Hematopoietic multipotent progenitor cell treated with erythropoietin and hydrocortisone succinate and interleukin-3 and kit ligand, for 15 days (in vitro differentiated cells): Measurements from ENCODE around the gene KCNAB2.

Source experiments
- DNase-seq: peaks from one replicate; pipeline ENCODE4 v3.0.0-alpha.2; 2015; ENCODE audit warnings: low spot score

Gene KCNAB2

GRCh38 chr1:6130036-6130435 is 84.3 kb downstream of the KCNAB2 start:
- no peak for DNase-seq

- DNase-seq: no peak
Measured at GRCh38 chr1:6130596-6130995, 84.9 kb downstream of the KCNAB2 start.

GRCh38 chr1:6131561-6131960 is 85.9 kb downstream of the KCNAB2 start:
- DNase-seq: no peak

GRCh38 chr1:6133146-6133895 is 87.6 kb downstream of the KCNAB2 start:
- no peak for DNase-seq

GRCh38 chr1:6134206-6134605 is 88.5 kb downstream of the KCNAB2 start:
- no peak for DNase-seq

- no peak for DNase-seq
Measured at GRCh38 chr1:6134741-6135510, 89.2 kb downstream of the KCNAB2 start.

- DNase-seq: no peak
Measured at GRCh38 chr1:6136516-6137220, 91.0 kb downstream of the KCNAB2 start.

- no peak for DNase-seq
Measured at GRCh38 chr1:6137758-6138157, 92.1 kb downstream of the KCNAB2 start.

- DNase-seq: no peak
Measured at GRCh38 chr1:6140413-6140812, 94.7 kb downstream of the KCNAB2 start.

- no peak for DNase-seq
Measured at GRCh38 chr1:6141592-6141991, 95.9 kb downstream of the KCNAB2 start.

GRCh38 chr1:6142036-6142621 is 96.4 kb downstream of the KCNAB2 start:
- DNase-seq: no peak

GRCh38 chr1:6142734-6143133 is 97.0 kb downstream of the KCNAB2 start:
- DNase-seq: no peak

- DNase-seq: no peak
Measured at GRCh38 chr1:6143395-6143794, 97.7 kb downstream of the KCNAB2 start.

GRCh38 chr1:6144175-6144574 is 98.5 kb downstream of the KCNAB2 start:
- DNase-seq: no peak

GRCh38 chr1:6144647-6145395 is 99.1 kb downstream of the KCNAB2 start:
- DNase-seq: no peak

- no peak for DNase-seq
Measured at GRCh38 chr1:6145396-6145750, 99.7 kb downstream of the KCNAB2 start.

- no peak for DNase-seq
Measured at GRCh38 chr1:6145864-6146410, 100.2 kb downstream of the KCNAB2 start.

- peak; percentile 58 for DNase-seq
Measured at GRCh38 chr1:6148497-6149241, 103.0 kb downstream of the KCNAB2 start.

- no peak for DNase-seq
Measured at GRCh38 chr1:6149597-6149996, 103.9 kb downstream of the KCNAB2 start.

- DNase-seq: no peak
Measured at GRCh38 chr1:6150006-6150938, 104.6 kb downstream of the KCNAB2 start.
